ENCODE results near the gene TRIM52. TPM values are rescaled to one million over a fixed set of nuclear protein-coding genes. Genes with fewer than 3 reads are reported as not detected.

The TRIM52 gene
- total and polyA plus RNA-seq, 9 of the 15 experiments (the other 6 are each of a cell fraction or from before 2014, with no cell fraction given): 3.3 to 21.9 (median 13.5) TPM

GRCh38 chr5:181245427-181246275 is 15.3 kb downstream of the TRIM52 start (continued):
- TF ChIP-seq, protein P1, sequence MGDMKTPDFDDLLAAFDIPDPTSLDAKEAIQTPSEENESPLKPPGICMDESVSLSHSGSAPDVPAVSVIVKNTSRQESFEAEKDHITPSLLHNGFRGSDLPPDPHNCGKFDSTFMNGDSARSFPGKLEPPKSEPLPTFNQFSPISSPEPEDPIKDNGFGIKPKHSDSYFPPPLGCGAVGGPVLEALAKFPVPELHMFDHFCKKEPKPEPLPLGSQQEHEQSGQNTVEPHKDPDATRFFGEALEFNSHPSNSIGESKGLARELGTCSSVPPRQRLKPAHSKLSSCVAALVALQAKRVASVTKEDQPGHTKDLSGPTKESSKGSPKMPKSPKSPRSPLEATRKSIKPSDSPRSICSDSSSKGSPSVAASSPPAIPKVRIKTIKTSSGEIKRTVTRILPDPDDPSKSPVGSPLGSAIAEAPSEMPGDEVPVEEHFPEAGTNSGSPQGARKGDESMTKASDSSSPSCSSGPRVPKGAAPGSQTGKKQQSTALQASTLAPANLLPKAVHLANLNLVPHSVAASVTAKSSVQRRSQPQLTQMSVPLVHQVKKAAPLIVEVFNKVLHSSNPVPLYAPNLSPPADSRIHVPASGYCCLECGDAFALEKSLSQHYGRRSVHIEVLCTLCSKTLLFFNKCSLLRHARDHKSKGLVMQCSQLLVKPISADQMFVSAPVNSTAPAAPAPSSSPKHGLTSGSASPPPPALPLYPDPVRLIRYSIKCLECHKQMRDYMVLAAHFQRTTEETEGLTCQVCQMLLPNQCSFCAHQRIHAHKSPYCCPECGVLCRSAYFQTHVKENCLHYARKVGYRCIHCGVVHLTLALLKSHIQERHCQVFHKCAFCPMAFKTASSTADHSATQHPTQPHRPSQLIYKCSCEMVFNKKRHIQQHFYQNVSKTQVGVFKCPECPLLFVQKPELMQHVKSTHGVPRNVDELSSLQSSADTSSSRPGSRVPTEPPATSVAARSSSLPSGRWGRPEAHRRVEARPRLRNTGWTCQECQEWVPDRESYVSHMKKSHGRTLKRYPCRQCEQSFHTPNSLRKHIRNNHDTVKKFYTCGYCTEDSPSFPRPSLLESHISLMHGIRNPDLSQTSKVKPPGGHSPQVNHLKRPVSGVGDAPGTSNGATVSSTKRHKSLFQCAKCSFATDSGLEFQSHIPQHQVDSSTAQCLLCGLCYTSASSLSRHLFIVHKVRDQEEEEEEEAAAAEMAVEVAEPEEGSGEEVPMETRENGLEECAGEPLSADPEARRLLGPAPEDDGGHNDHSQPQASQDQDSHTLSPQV (IDR thresholded peaks at IDR 0.05): peak; percentile 71; the same call in 1 of the 2 replicates
- no peak for TF ChIP-seq PML (IDR thresholded peaks at IDR 0.05; ENCODE audit: low read length)
- TF ChIP-seq ZNF449 (CRISPR knock-in tag; IDR thresholded peaks at IDR 0.05): no peak
- no peak for TF ChIP-seq ESRRA (IDR thresholded peaks at IDR 0.05; ENCODE audit: borderline replicate concordance, low read depth)
- no peak for TF ChIP-seq GTF2F1 (IDR thresholded peaks at IDR 0.05; ENCODE audit: low read depth, low read length)
- TF ChIP-seq, protein P2, sequence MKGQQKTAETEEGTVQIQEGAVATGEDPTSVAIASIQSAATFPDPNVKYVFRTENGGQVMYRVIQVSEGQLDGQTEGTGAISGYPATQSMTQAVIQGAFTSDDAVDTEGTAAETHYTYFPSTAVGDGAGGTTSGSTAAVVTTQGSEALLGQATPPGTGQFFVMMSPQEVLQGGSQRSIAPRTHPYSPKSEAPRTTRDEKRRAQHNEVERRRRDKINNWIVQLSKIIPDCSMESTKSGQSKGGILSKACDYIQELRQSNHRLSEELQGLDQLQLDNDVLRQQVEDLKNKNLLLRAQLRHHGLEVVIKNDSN (CRISPR knock-in tag; IDR thresholded peaks at IDR 0.05): peak; percentile 38; the same call in 1 of the 2 replicates
- TF ChIP-seq NCOA2 (IDR thresholded peaks at IDR 0.05; ENCODE audit: partially characterized antibody in 2 of 2): no peak
- TF ChIP-seq, protein P3, sequence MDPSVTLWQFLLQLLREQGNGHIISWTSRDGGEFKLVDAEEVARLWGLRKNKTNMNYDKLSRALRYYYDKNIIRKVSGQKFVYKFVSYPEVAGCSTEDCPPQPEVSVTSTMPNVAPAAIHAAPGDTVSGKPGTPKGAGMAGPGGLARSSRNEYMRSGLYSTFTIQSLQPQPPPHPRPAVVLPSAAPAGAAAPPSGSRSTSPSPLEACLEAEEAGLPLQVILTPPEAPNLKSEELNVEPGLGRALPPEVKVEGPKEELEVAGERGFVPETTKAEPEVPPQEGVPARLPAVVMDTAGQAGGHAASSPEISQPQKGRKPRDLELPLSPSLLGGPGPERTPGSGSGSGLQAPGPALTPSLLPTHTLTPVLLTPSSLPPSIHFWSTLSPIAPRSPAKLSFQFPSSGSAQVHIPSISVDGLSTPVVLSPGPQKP (CRISPR knock-in tag; IDR thresholded peaks at IDR 0.05): no peak
- TF ChIP-seq, protein P4, sequence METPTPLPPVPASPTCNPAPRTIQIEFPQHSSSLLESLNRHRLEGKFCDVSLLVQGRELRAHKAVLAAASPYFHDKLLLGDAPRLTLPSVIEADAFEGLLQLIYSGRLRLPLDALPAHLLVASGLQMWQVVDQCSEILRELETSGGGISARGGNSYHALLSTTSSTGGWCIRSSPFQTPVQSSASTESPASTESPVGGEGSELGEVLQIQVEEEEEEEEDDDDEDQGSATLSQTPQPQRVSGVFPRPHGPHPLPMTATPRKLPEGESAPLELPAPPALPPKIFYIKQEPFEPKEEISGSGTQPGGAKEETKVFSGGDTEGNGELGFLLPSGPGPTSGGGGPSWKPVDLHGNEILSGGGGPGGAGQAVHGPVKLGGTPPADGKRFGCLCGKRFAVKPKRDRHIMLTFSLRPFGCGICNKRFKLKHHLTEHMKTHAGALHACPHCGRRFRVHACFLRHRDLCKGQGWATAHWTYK (CRISPR knock-in tag; IDR thresholded peaks at IDR 0.05): peak; percentile 67; the same call in 1 of the 2 replicates
- 0 out of 2 replicates have a peak, but pooled peaks have one; percentile 0 for TF ChIP-seq ZNF589 (CRISPR knock-in tag; IDR thresholded peaks at IDR 0.05; ENCODE audit: low read depth)
- no peak for TF ChIP-seq IRF2 (CRISPR knock-in tag; IDR thresholded peaks at IDR 0.05)
- no peak for TF ChIP-seq EP400 (IDR thresholded peaks at IDR 0.05)
- no peak for TF ChIP-seq ZBTB5 (IDR thresholded peaks at IDR 0.05)
- TF ChIP-seq TRIM28 (IDR thresholded peaks at IDR 0.05): no peak
- TF ChIP-seq RCOR1 (IDR thresholded peaks at IDR 0.05; ENCODE audit: borderline replicate concordance in 1 of 2, low read depth in 2 of 2, low read length in 2 of 2): no peak
